HepG2 (cell line): ENCODE data around the gene SLC11A1. TPM values are rescaled to one million over a fixed set of nuclear protein-coding genes. Genes with fewer than 3 reads are reported as not detected.

Experiments used
- ARNT ChIP-seq: fragments of 450-650 bp; IDR thresholded peaks from 2 replicates; pipeline ENCODE4 v1.6.1; 2017
- E2F2 ChIP-seq: sonication (generic); formaldehyde crosslinking; IDR thresholded peaks from 2 replicates; pipeline ENCODE4 v1.4.0; 2020; ENCODE audit warnings: missing genetic modification reagents, borderline replicate concordance
- GABPB1 ChIP-seq: IDR thresholded peaks from 2 replicates; pipeline ENCODE4 v1.6.1; 2016; ENCODE audit warnings: mild to moderate bottlenecking, missing genetic modification reagents, moderate library complexity, missing compliant biosample characterization
- GMEB2 ChIP-seq: IDR thresholded peaks from 2 replicates; pipeline ENCODE4 v1.6.1; 2016; ENCODE audit warnings: missing biosample characterization, missing genetic modification reagents, low read depth
- GZF1 ChIP-seq: sonication (generic); formaldehyde crosslinking; IDR thresholded peaks from 2 replicates; pipeline ENCODE4 v1.5.1; 2020; ENCODE audit warnings: mild to moderate bottlenecking, missing genetic modification reagents
- HNRNPLL ChIP-seq: fragments of 200-400 bp; formaldehyde crosslinking; IDR thresholded peaks from 2 replicates; pipeline ENCODE4 v1.6.1; 2017; ENCODE audit warnings: mild to moderate bottlenecking, low read depth, low read length; ENCODE audit not compliant: poor library complexity, severe bottlenecking
- KDM6A ChIP-seq: IDR thresholded peaks from 2 replicates; pipeline ENCODE4 v1.6.1; 2016; ENCODE audit warnings: low read depth
- KLF6 ChIP-seq: IDR thresholded peaks from 2 replicates; pipeline ENCODE4 v1.8.0; 2016; ENCODE audit warnings: missing biosample characterization, missing genetic modification reagents
- MXD1 ChIP-seq: sonication (generic); formaldehyde crosslinking; IDR thresholded peaks from 2 replicates; pipeline ENCODE4 v1.4.0; 2020; ENCODE audit warnings: mild to moderate bottlenecking, missing genetic modification reagents
- RCOR2 ChIP-seq: IDR thresholded peaks from 2 replicates; pipeline ENCODE4 v1.6.1; 2016; ENCODE audit warnings: missing biosample characterization, missing genetic modification reagents
- USF2 ChIP-seq, 2 experiments: sonication (generic) in 1 of 2; formaldehyde crosslinking in 1 of 2; IDR thresholded peaks; 2 replicates each; pipeline versions ENCODE4 v1.5.1 to v1.6.1; 2011 to 2020; ENCODE audit warnings: borderline replicate concordance in 1 of 2, low read depth in 1 of 2, low read length in 1 of 2, mild to moderate bottlenecking in 1 of 2, missing genetic modification reagents in 1 of 2, moderate library complexity in 1 of 2
- XBP1 ChIP-seq: sonication (generic); formaldehyde crosslinking; IDR thresholded peaks from 2 replicates; pipeline ENCODE4 v1.5.0; 2020; ENCODE audit warnings: missing genetic modification reagents
- ZBTB1 ChIP-seq: sonication (generic); formaldehyde crosslinking; IDR thresholded peaks from 2 replicates; pipeline ENCODE4 v1.4.0; 2020; ENCODE audit warnings: missing genetic modification reagents, borderline replicate concordance
- ZNF367 ChIP-seq: sonication (generic); formaldehyde crosslinking; IDR thresholded peaks from 2 replicates; pipeline ENCODE4 v1.4.0; 2020; ENCODE audit warnings: missing genetic modification reagents, borderline replicate concordance
- ZNF431 ChIP-seq: sonication (generic); formaldehyde crosslinking; IDR thresholded peaks from 2 replicates; pipeline ENCODE4 v1.9.0; 2022; ENCODE audit warnings: missing genetic modification reagents, low read depth, mild to moderate bottlenecking, borderline replicate concordance
- ZNF460 ChIP-seq: sonication (generic); formaldehyde crosslinking; IDR thresholded peaks from 2 replicates; pipeline ENCODE4 v1.5.1; 2020; ENCODE audit warnings: missing genetic modification reagents, mild to moderate bottlenecking, borderline replicate concordance
- ZNF558 ChIP-seq: sonication (generic); formaldehyde crosslinking; IDR thresholded peaks from 2 replicates; pipeline ENCODE4 v1.9.0; 2022; ENCODE audit warnings: mild to moderate bottlenecking, missing genetic modification reagents, borderline replicate concordance
- ZNF800 ChIP-seq: sonication (generic); formaldehyde crosslinking; IDR thresholded peaks from 2 replicates; pipeline ENCODE4 v1.4.0; 2020; ENCODE audit warnings: missing genetic modification reagents
- ZSCAN25 ChIP-seq: sonication (generic); formaldehyde crosslinking; IDR thresholded peaks from 2 replicates; pipeline ENCODE4 v1.8.0; 2022; ENCODE audit warnings: mild to moderate bottlenecking, missing genetic modification reagents
- ZSCAN5A ChIP-seq: sonication (generic); formaldehyde crosslinking; IDR thresholded peaks from 2 replicates; pipeline ENCODE4 v1.8.0; 2022; ENCODE audit warnings: mild to moderate bottlenecking, missing genetic modification reagents, borderline replicate concordance
- polyA plus RNA-seq, 8 experiments: library from polyadenylated mRNA; depleted of rRNA in 3 of 8; stranded (reverse) in 7 of 8; unstranded in 1 of 8; fragments of >200 nt; fragmentation: Illumina TruSeq in 4 of 8; extraction: Trizol in 4 of 8; gene quantifications; 2 replicates each; pipeline versions ENCODE4 v1.2.1 to v1.2.3, GENCODE V29; 2011 to 2016; ENCODE audit warnings: low read depth in 4 of 8, missing spikeins in 1 of 8, mixed read lengths in 1 of 8; ENCODE audit not compliant: insufficient read depth in 1 of 8
- total RNA-seq, 5 experiments: library from RNA; depleted of rRNA; stranded (reverse); fragments of >200 nt; fragmentation: Illumina TruSeq; extraction: Trizol; gene quantifications; 2 replicates each; pipeline ENCODE4 v1.2.3, GENCODE V29; 2016; ENCODE audit warnings: low read depth in 1 of 5

The SLC11A1 gene
- total and polyA plus RNA-seq, 2 of the 13 experiments (the other 11 are each of a cell fraction or from before 2014, with no cell fraction given): 0.33 to 2.3 TPM

- TF ChIP-seq ZSCAN5A (CRISPR knock-in tag): no peak
- TF ChIP-seq ARNT: no peak
- no peak for TF ChIP-seq RCOR2 (CRISPR knock-in tag)
- no peak for TF ChIP-seq GZF1
- TF ChIP-seq ZNF460 (CRISPR knock-in tag): no peak; the same call in 1 of the 2 replicates
- no peak for TF ChIP-seq XBP1
- TF ChIP-seq ZBTB1 (CRISPR knock-in tag): no peak
- peak; percentile 91 for TF ChIP-seq ZNF431
- TF ChIP-seq ZNF367: no peak
- TF ChIP-seq HNRNPLL: no peak
- no peak for TF ChIP-seq ZSCAN25 (CRISPR knock-in tag)
- TF ChIP-seq KLF6 (CRISPR knock-in tag): no peak
- no peak for TF ChIP-seq ZNF558
- TF ChIP-seq MXD1: no peak
- TF ChIP-seq USF2 (IDR thresholded peaks at IDR 0.05; ENCODE audit: low read depth, low read length): no peak
- no peak for TF ChIP-seq USF2 (CRISPR knock-in tag; IDR thresholded peaks at IDR 0.05; ENCODE audit: borderline replicate concordance)
- TF ChIP-seq E2F2 (CRISPR knock-in tag): no peak
- TF ChIP-seq ZNF800 (CRISPR knock-in tag): no peak
- TF ChIP-seq GMEB2: no peak
- TF ChIP-seq GABPB1 (CRISPR knock-in tag): peak; percentile 43; the same call in 1 of the 2 replicates
- no peak for TF ChIP-seq KDM6A (CRISPR knock-in tag)
These were observed 7.5 kb downstream of the SLC11A1 start (continued) for GRCh38 chr2:218389333-218390150.
